Immature natural killer cell (primary cell): ENCODE results near the gene RHBDF1. TPM values are rescaled to one million over a fixed set of nuclear protein-coding genes. Genes with fewer than 3 reads are reported as not detected.

Source experiments
- DNase-seq, 3 donors: peaks; one replicate each; pipeline ENCODE4 v3.0.0; 2022; ENCODE audit warnings: mixed read lengths in 1 of 3
- H3K27ac Mint-ChIP-seq, 6 donors: one replicate each; pipeline ENCODE4 v1.8.0; 2020; ENCODE audit warnings: mixed read lengths in 6 of 6, mild to moderate bottlenecking in 5 of 6, inconsistent platforms in 4 of 6, moderate library complexity in 3 of 6
- H3K27me3 Mint-ChIP-seq, 3 donors: one replicate each; pipeline ENCODE4 v1.8.0; 2020 to 2021; ENCODE audit warnings: low read depth in 3 of 3, mild to moderate bottlenecking in 3 of 3, mixed read lengths in 3 of 3, moderate library complexity in 3 of 3, inconsistent platforms in 1 of 3
- H3K36me3 Mint-ChIP-seq, 3 donors: one replicate each; pipeline ENCODE4 v1.8.0; 2020; ENCODE audit warnings: mixed read lengths in 3 of 3, inconsistent platforms in 2 of 3, mild to moderate bottlenecking in 2 of 3
- H3K4me1 Mint-ChIP-seq, 2 donors: one replicate each; pipeline ENCODE4 v1.8.0; 2020; ENCODE audit warnings: inconsistent platforms in 2 of 2, mild to moderate bottlenecking in 2 of 2, mixed read lengths in 2 of 2, moderate library complexity in 1 of 2
- H3K4me3 Mint-ChIP-seq, 5 donors: one replicate each; pipeline ENCODE4 v1.8.0; 2020; ENCODE audit warnings: mild to moderate bottlenecking in 5 of 5, mixed read lengths in 5 of 5, inconsistent platforms in 3 of 5, moderate library complexity in 3 of 5
- H3K9me3 Mint-ChIP-seq, 6 donors: one replicate each; pipeline ENCODE4 v1.8.0; 2020; ENCODE audit warnings: mild to moderate bottlenecking in 6 of 6, mixed read lengths in 6 of 6, inconsistent platforms in 4 of 6, moderate library complexity in 3 of 6
- polyA plus RNA-seq, 3 donors: library from polyadenylated mRNA; unstranded; fragments of 300-500 nt; fragmentation: Illumina TruSeq; gene quantifications; one replicate each; pipeline ENCODE4 v1.2.3, GENCODE V29; 2021

RHBDF1 gene
- polyA plus RNA-seq, 3 donors from 2014 or later = 0.24 TPM; not detected in 2

DNA sequence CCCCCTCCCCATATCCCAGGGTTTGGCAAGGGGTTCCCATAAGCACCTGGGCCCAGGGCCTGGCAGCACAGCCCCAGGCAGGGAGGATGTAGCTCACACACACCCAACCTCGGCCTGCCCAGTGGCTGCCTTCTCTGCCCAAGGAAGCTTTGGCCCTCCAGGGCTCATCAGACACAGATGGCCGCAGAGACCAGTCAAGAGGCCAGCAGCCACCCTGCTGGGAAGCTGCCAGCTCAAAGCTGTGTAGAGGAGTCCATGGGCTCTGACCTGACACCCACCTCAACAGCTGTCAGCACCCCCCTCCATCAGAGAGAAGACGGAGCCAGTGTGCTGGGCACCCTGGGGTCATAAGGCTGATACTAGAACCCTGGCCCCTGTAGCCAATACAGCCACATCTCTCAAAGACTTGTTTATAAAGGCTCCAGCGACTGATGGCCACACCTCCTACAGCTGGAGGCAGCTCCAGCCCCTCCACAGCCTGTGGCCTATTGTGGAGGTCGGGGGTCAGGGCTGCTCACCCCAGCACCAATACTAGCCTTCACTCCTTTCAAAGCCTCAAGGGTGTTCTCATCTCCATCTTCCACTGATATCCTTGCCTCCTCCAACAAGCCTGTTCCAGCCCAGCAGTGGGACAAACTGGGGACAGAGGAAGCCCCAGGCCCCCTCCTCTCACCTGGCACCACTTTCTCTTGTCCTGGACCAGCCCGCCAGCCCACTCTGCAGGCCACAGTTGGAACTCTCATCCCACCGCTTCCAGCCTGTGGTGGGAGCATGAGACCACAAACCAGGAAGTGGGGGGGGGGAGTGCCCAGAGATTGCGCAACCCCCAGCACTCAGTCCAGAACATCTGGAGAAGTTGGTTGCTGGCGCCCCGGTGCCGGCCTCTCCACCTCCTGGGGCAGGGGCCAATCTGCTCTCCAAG lies 3.4 kb upstream of the RHBDF1 start:
- H3K9me3 Mint-ChIP-seq = no peaks in the 10 kb centered on the region
- peaks cover 0 to 3% (median 0%) of the 10 kb centered on the region in 3 donors for H3K36me3 Mint-ChIP-seq
- peaks cover 36 to 40% of the 10 kb centered on the region in 2 donors for H3K4me1 Mint-ChIP-seq
- peak overlapping the region in 5 of 6 donors; percentile 11 to 71 (median 67) for H3K27ac Mint-ChIP-seq
- H3K4me3 Mint-ChIP-seq = peak overlapping the region; percentile 77 to 81 (median 78)
- peak in 1 of 3 donors; percentile 20 for DNase-seq
- peaks cover 2 to 19% (median 9%) of the 10 kb centered on the region in 3 donors for H3K27me3 Mint-ChIP-seq

DNA sequence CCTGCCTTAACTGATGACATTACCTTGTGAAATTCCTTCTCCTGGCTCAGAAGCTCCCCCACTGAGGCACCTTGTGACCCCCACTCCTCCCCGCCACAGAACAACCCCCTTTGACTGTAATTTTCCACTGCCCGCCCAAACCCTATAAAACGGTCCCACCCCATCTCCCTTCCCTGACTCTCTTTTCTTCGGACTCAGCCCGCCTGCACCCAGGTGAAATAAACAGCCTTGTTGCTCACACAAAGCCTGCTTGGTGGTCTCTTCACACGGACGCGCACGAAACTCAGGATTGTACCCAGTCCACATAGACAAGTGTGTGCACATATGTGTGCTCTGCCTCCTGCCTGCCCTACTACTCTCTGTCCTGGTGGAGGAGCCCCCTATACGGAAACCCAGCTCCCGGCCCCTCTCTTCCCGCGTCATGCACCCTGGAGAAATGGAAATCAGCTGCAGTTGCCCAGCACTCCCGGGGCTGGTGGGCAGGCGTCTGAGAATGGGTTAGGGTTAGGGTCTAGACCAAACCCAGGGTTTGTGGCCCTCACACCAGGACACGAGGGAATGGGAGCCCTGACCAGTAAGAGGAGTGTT lies 2.4 kb upstream of the RHBDF1 start:
- H3K9me3 Mint-ChIP-seq = no peaks in the 10 kb centered on the region
- peak overlapping the region in 1 of 6 donors; percentile 78 for H3K27ac Mint-ChIP-seq
- H3K4me3 Mint-ChIP-seq = peak overlapping the region in 1 of 5 donors; percentile 18
- peaks cover 0 to 3% (median 0%) of the 10 kb centered on the region in 3 donors for H3K36me3 Mint-ChIP-seq
- peaks cover 5 to 21% (median 13%) of the 10 kb centered on the region in 3 donors for H3K27me3 Mint-ChIP-seq
- H3K4me1 Mint-ChIP-seq = peaks cover 36 to 37% of the 10 kb centered on the region in 2 donors
- no peak for DNase-seq

DNA sequence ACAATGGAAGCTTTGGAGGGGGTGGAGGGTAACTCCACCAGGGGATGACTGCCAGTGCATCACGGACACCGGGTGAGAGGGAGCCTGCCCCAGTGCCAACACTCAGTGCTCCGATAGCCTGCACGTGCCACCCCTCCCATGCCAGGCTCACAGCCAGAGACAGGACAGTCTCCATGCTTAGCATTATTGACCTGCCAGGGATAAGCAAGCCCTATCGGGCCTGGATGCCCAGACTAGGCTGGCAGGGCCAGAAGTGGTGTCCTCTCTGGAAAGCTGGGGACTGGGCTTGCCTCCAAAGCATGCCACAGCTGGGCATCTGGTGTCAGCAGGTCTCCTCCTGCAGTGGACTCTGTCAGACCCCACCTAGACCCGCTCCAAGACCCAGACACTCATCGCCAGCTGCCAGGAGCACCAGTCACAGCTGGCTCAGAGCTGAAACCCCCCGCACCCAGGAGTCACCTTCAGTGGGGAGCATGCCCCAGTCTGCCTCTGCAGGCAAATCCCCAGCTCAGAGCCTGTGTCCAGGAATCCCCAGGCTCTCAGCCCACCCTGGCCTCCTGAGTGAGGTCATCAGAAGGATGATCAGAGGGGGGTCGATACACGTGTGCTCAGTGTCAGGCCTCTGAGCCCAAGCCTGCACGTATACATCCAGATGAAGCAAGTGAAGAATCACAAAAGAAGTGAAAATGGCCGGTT lies 1.8 kb upstream of the RHBDF1 start:
- H3K36me3 Mint-ChIP-seq = peaks cover 0 to 3% (median 0%) of the 10 kb centered on the region in 3 donors
- peak overlapping the region in 1 of 5 donors; percentile 28 for H3K4me3 Mint-ChIP-seq
- peaks cover 30 to 31% of the 10 kb centered on the region in 2 donors for H3K4me1 Mint-ChIP-seq
- H3K9me3 Mint-ChIP-seq = no peaks in the 10 kb centered on the region
- H3K27ac Mint-ChIP-seq = no peak overlapping the region
- DNase-seq = no peak
- H3K27me3 Mint-ChIP-seq = peaks cover 5 to 20% (median 13%) of the 10 kb centered on the region in 3 donors

DNA sequence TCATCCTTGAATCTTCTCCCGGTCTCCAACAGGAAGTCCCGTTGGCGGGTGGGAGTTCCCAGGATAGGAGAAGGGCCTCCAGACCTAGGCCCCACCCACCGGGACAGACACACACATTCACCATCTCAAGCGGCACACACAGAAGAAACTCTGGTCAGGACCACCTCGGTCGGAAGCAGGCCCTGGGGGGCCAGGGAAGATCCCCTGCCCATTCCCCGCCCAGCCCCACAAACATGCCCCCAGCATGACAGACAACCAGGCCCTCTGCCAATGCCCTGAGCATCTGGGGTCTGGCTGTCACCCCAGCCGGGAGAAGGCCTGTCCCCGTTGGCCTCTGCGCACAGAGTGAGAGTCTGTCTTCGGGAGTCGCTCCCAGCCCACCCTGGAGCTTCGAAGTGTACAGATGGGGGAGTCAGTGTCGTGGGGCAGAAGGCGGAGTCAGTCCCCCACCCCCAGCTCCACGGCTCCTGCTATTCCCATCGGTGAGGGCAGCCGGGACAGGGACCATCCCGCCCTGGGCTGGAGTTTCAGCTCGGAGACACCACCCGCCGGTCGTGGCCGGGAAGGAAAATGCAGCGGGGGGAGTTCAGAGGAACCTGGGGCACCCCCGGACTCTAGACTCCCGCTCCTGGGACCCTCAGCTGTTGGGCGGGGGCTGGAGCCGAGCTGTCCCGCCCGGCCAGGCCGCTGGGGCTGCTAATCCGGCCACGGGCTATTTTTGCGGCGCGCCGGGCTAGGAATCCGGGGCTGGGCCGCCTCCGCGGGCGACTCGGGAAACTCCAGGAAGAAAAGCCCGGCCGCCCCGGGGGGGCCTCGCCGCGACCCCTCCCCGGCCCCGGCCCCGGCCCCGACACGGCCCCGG lies 660 bp downstream of the RHBDF1 start:
- Mint-ChIP-seq H3K4me3 (no peak overlapping the region), H3K36me3 (peaks cover 0 to 3% (median 0%) of the 10 kb centered on the region in 3 donors), H3K4me1 (peaks cover 15 to 18% of the 10 kb centered on the region in 2 donors), H3K9me3 (no peaks in the 10 kb centered on the region), H3K27me3 (peaks cover 5 to 20% (median 13%) of the 10 kb centered on the region in 3 donors), H3K27ac (no peak overlapping the region)
- no peak for DNase-seq

DNA sequence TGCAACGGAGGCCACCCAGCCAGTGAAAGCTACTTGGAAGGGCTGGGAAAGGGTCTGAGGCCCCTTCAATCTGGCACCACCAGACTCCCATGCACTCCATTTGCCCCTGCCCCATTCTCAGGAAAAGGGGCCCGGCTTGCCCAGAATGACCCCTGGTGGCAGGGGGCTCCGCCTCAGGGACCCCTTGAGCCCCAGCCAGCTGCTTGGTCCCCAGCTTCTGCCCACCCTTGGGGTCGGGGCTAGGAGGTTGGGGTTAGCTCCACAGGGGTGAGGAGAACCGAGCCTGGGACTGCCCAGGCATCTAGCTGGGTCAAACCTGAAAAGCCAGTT lies 1.3 kb downstream of the RHBDF1 start:
- no peak overlapping the region for H3K4me3 Mint-ChIP-seq
- peaks cover 0 to 3% (median 0%) of the 10 kb centered on the region in 3 donors for H3K36me3 Mint-ChIP-seq
- no peak for DNase-seq
- peaks cover 9 to 12% of the 10 kb centered on the region in 2 donors for H3K4me1 Mint-ChIP-seq
- no peaks in the 10 kb centered on the region for H3K9me3 Mint-ChIP-seq
- peaks cover 5 to 19% (median 13%) of the 10 kb centered on the region in 3 donors for H3K27me3 Mint-ChIP-seq
- no peak overlapping the region for H3K27ac Mint-ChIP-seq

DNA sequence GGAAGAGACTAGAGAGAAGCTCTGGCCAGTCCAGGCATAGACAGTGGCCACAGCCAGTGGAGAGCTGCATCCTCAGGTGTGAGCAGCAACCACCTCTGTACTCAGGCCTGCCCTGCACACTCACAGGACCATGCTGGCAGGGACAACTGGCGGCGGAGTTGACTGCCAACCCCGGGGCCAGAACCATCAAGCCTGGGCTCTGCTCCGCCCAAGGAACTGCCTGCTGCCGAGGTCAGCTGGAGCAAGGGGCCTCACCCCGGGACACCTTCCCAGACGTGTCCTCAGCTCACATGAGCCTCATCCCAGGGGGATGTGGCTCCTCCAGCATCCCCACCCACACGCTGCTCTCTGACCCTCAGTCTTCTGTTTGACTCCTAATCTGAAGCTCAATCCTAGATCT lies 3.2 kb downstream of the RHBDF1 start:
- Mint-ChIP-seq H3K9me3 (no peaks in the 10 kb centered on the region), H3K27ac (no peak overlapping the region), H3K36me3 (peaks cover 0 to 3% (median 0%) of the 10 kb centered on the region in 3 donors)

DNA sequence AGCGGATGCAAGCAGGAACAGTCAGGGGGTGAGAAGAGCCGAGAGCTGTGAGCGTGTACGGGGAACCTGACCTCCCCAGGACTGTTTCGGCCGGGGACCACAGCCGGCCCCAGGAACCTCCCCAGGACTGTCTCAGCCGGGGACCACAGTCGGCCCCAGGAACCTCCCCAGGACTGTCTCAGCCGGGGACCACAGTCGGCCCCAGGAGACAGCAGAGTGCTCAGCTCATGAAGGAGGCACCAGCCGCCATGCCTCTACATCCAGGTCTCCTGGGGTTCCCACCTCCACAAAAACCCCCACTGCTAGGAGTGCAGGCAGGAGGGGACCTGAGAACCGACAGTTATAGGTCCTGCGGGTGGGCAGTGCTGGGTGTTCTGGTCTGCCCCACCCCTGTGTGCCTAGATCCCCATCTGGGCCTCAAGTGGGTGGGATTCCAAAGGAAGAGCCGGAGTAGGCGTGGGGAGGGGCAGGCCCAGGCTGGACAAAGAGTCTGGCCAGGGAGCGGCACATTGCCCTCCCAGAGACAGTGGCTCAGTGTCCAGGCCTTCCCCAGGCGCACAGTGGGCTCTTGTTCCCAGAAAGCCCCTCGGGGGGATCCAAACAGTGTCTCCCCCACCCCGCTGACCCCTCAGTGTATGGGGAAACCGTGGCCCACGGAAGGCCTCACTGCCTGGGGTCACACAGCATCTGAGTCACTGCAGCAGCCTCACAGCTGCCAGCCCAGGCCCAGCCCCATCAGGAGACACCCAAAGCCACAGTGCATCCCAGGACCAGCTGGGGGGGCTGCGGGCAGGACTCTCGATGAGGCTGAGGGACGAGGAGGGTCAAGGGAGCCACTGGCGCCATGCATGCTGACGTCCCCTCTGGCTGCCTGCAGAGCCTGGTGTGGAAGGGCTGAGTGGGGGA lies 4.3 kb downstream of the RHBDF1 start:
- Mint-ChIP-seq H3K4me3 (no peak overlapping the region), H3K27me3 (peaks cover 3 to 11% (median 6%) of the 10 kb centered on the region in 3 donors), H3K27ac (no peak overlapping the region), H3K4me1 (peaks cover 5 to 7% of the 10 kb centered on the region in 2 donors), H3K9me3 (no peaks in the 10 kb centered on the region), H3K36me3 (peaks cover 0 to 3% (median 0%) of the 10 kb centered on the region in 3 donors)
- DNase-seq = no peak

More for the DNA sequence above, 3.2 kb downstream of the RHBDF1 start:
- Mint-ChIP-seq H3K27me3 (peaks cover 5 to 17% (median 14%) of the 10 kb centered on the region in 3 donors), H3K4me3 (no peak overlapping the region), H3K4me1 (peaks cover 7 to 8% of the 10 kb centered on the region in 2 donors)
- no peak for DNase-seq

DNA sequence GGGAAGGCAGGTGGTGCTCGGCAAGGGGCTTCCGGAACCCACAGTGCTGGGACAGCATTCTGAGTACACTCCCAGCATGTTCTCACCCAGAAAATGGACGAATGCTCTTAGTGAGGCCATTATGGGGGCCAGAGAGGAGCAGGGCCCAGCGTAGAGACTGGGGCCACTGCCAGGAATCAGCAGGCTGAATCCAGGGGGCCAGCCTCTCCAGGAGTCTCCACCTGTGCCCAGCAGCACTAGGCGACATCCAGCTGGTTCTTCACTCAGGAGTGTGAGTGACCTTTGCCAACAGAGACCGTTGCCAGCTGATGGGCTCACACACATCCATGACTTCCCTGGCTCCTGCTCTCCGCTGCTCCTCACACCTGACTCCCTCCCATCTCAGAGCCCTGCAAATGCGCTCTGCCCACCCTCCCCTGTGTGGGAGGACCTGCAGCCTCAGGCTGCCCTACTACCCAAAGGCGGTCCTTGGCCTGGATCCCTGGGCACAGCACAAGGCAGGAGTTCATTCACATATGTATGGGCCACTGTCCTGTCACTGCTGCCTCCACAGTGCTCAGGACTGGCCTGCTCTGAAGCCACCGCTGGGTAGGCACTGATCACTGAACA lies 5.1 kb downstream of the RHBDF1 start:
- no peak for DNase-seq
- H3K27ac Mint-ChIP-seq = no peak overlapping the region
- H3K4me3 Mint-ChIP-seq = no peak overlapping the region
- no peaks in the 10 kb centered on the region for H3K36me3 Mint-ChIP-seq
- peaks cover 3 to 8% (median 6%) of the 10 kb centered on the region in 3 donors for H3K27me3 Mint-ChIP-seq
- H3K9me3 Mint-ChIP-seq = no peaks in the 10 kb centered on the region
- peaks cover 0 to 3% of the 10 kb centered on the region in 2 donors for H3K4me1 Mint-ChIP-seq

DNA sequence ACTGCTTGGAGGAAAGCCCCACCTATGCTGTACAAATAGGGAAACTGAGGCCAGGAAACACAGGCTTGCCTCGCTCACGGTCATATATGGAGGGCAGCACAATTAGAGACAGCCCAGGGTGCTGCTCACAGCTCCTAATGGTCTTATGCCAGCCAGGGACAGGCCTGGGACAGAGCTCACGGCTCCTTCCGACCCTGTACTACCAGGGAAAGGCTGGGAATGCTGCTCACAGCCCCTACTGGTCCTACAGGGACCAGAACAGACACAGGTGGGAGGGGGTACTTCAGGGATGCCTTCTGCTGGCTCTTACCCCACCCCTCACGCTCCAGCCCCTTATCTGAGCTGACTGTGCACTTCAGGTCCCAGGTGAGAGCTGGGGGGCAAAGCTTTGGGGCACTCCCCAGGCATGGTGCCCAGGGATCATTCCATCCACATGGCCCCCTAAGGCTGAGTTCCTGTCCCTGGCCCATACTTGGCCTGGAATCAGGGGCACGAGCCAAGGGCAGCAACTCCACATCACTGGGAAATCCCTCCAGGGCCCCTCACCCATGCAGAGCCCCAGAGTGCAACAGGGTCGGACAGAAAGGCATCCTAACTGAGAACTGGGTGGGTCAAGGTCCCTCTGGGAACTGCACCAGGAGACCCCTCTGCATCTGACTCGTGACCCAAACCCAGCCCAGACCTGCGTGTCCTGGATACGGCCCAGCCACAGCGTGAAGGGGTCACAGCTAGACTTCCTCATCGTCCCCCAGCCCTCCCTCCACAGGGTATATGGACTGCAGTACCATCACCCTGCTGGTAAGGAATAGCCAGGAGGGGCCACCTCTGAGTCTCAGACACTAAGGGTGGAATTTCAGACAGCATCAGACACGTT lies 5.9 kb downstream of the RHBDF1 start:
- H3K27ac Mint-ChIP-seq = no peak overlapping the region
- peaks cover 3 to 6% (median 6%) of the 10 kb centered on the region in 3 donors for H3K27me3 Mint-ChIP-seq
- no peaks in the 10 kb centered on the region for H3K36me3 Mint-ChIP-seq
- H3K4me3 Mint-ChIP-seq = no peak overlapping the region
- H3K4me1 Mint-ChIP-seq = peaks cover 0 to 3% of the 10 kb centered on the region in 2 donors
- H3K9me3 Mint-ChIP-seq = no peaks in the 10 kb centered on the region
- DNase-seq = no peak

DNA sequence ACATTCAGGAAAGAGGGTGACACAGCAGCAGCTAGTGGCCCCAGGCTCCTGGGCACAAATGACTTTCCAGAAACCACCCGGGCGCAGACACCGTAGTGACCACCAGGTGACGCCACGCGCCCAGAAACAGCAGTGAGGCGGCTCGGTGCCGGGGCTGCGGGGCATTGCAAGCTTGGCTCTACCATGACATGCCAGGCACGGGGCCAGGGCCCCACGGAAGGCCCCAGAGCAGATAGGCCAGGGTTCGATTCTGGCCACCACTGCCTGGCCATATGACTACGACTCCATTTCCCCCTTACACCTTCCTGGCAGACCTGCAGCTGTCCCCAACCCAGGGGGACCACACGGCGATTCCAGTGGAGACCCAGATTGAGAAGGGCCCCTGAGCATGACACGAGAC lies 6.7 kb downstream of the RHBDF1 start:
- Mint-ChIP-seq H3K4me1 (peaks cover 0 to 3% of the 10 kb centered on the region in 2 donors), H3K4me3 (no peak overlapping the region), H3K9me3 (no peaks in the 10 kb centered on the region), H3K36me3 (no peaks in the 10 kb centered on the region), H3K27ac (no peak overlapping the region), H3K27me3 (peaks cover 2 to 6% (median 5%) of the 10 kb centered on the region in 3 donors)
- DNase-seq = peak; percentile 78 to 81 (median 78)

DNA sequence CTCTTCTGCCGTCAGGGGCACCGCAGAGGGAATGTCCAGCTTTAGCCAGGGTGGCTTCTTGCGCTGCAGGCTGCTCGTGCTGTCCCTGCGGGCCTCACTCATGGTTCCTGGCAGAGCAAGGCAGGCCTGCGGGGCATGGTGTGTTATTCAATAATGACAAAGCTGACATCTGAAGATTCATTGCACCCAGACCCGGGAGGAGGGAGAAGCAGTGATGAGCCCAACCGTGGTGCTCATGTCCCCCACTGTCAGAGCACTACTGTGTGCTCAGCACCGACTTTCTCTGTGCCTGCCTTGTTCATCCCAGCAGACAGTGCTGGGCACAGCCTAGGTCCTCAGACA lies 7.5 kb downstream of the RHBDF1 start:
- Mint-ChIP-seq H3K36me3 (no peaks in the 10 kb centered on the region), H3K27ac (no peak overlapping the region), H3K9me3 (no peaks in the 10 kb centered on the region), H3K4me1 (peaks cover 0 to 3% of the 10 kb centered on the region in 2 donors), H3K27me3 (peaks cover 0 to 4% (median 3%) of the 10 kb centered on the region in 3 donors), H3K4me3 (no peak overlapping the region)
- no peak for DNase-seq
